ENCODE results near the gene JAKMIP1. TPM values are rescaled to one million over a fixed set of nuclear protein-coding genes. Genes with fewer than 3 reads are reported as not detected.

Gene JAKMIP1
- total and polyA plus RNA-seq, 9 donors = 0.33 to 1.00 (median 0.56) TPM; not detected in 1

DNA sequence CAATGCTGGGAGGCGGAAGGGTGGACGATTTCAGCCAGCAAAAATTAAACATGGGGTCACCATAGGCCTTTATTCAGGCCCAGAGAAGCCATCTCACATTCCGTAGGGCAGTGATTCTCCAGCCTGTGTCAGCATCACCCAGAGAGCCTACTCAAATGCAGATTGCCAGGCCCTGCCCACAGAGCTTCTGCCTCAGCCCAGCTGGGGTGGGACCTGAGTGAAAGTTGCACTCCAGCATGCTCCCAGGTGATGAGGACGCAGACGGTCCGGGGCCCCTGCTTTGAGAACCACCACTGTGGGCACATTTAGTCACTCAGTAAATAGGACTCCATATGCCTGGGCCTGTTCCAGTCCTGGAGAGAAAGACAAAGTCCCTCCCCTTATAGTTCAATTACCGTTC lies 169.7 kb downstream of the JAKMIP1 start:
- no peaks in the 10 kb centered on the region for H3K27me3 ChIP-seq
- WGBS, 3 donors = 83 to 89% (median 87%) methylated on average over 7 of the region's 7 CpGs
- TF ChIP-seq POLR2A (IDR thresholded peaks at IDR 0.05) (no peak), EP300 (IDR thresholded peaks at IDR 0.05) (no peak)
- TF ChIP-seq, protein P1, sequence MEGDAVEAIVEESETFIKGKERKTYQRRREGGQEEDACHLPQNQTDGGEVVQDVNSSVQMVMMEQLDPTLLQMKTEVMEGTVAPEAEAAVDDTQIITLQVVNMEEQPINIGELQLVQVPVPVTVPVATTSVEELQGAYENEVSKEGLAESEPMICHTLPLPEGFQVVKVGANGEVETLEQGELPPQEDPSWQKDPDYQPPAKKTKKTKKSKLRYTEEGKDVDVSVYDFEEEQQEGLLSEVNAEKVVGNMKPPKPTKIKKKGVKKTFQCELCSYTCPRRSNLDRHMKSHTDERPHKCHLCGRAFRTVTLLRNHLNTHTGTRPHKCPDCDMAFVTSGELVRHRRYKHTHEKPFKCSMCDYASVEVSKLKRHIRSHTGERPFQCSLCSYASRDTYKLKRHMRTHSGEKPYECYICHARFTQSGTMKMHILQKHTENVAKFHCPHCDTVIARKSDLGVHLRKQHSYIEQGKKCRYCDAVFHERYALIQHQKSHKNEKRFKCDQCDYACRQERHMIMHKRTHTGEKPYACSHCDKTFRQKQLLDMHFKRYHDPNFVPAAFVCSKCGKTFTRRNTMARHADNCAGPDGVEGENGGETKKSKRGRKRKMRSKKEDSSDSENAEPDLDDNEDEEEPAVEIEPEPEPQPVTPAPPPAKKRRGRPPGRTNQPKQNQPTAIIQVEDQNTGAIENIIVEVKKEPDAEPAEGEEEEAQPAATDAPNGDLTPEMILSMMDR (IDR thresholded peaks at IDR 0.05) = no peak
- intact Hi-C loops (cut with DNase I) = no loop called here
- H3K36me3 ChIP-seq = no peaks in the 10 kb centered on the region
- H3K9me3 ChIP-seq = no peaks in the 10 kb centered on the region
- no peak overlapping the region for H3K4me3 ChIP-seq
- DNase-seq = no peak
- no peak overlapping the region for H3K27ac ChIP-seq
- peaks cover 4% of the 10 kb centered on the region for H3K4me1 ChIP-seq (ENCODE audit: insufficient read depth)

DNA sequence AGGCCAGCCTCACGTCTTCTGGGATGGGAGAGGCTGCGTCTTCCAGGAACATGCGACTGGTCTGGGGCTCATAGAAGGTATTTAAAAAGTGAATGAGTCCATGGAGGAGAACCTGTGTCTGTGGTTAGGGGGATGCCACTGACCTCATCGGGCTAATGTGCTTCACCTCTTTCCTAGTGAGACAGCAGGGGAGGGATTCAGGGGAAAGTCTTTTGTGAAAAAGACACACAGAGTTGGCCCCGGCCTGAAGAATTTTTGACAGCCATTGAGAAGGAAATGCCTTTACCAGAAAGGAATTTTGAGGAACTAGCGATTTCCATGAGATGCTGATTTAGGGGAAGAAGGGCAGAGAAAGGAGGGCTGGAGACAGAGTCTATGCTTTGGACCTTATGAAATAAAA lies 171.1 kb downstream of the JAKMIP1 start:
- no peak overlapping the region for H3K27ac ChIP-seq
- no peak for DNase-seq
- no peaks in the 10 kb centered on the region for H3K36me3 ChIP-seq
- H3K4me3 ChIP-seq = no peak overlapping the region
- no peaks in the 10 kb centered on the region for H3K27me3 ChIP-seq
- peaks cover 4% of the 10 kb centered on the region for H3K4me1 ChIP-seq (ENCODE audit: insufficient read depth)
- TF ChIP-seq, protein P1 (IDR thresholded peaks at IDR 0.05) = no peak
- TF ChIP-seq EP300 (IDR thresholded peaks at IDR 0.05) (no peak), POLR2A (IDR thresholded peaks at IDR 0.05) (no peak)
- H3K9me3 ChIP-seq = no peaks in the 10 kb centered on the region
- WGBS, 3 donors = 81 to 89% (median 86%) methylated on average over 6 of the region's 6 CpGs
- intact Hi-C loops (cut with DNase I) = no loop called here

DNA sequence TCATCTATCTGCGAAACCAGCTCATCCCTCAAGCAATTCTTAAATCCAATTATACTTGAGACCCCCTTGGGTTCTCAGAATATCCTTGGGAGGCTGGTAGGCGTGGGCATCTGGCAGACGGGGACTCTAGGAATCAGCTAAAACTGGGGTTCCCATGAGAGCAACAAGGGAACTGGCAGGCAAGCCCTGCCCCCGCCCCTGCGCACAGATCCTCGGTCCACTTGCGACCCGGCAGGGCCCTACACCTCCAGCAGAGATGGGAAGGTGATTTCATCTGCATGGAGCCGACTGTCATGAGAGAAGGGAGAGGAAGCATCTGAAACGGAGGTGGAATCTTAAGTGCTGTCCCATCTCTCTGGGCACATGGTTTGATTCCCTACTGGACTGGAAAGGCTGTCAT lies 172.2 kb downstream of the JAKMIP1 start:
- WGBS, 3 donors = 84 to 87% (median 85%) methylated on average over 10 of the region's 10 CpGs
- no peak for TF ChIP-seq POLR2A (IDR thresholded peaks at IDR 0.05)
- TF ChIP-seq, protein P1 (IDR thresholded peaks at IDR 0.05) = no peak
- no peak for TF ChIP-seq EP300 (IDR thresholded peaks at IDR 0.05)
- H3K27me3 ChIP-seq = no peaks in the 10 kb centered on the region
- no peaks in the 10 kb centered on the region for H3K9me3 ChIP-seq
- no peak overlapping the region for H3K27ac ChIP-seq
- intact Hi-C loops (cut with DNase I) = no loop called here
- DNase-seq = no peak
- no peak overlapping the region for H3K4me3 ChIP-seq
- H3K36me3 ChIP-seq = no peaks in the 10 kb centered on the region
- peaks cover 4% of the 10 kb centered on the region for H3K4me1 ChIP-seq (ENCODE audit: insufficient read depth)

DNA sequence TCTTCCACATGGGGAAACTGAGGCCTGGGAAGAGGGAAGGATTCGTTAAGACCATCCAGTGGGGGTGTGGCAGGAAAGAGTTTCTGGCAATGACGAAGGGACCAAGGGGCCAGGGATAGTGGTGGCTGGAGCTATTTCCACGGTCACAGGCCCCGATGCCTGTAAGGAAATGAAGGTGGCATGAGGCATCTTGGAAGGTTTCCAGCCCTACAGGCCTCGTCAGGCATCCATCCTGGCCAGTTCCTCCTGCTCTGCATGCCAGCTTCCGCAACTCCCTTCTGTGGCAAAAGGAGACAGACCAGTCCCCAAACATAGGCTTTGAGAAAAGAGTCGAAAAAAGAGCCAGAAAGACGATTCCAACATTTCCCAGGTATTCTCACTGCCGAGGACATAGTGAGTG lies 173.0 kb downstream of the JAKMIP1 start:
- H3K36me3 ChIP-seq = no peaks in the 10 kb centered on the region
- 76 to 89% (median 81%) methylated on average over 9 of the region's 9 CpGs for WGBS, 3 donors
- H3K27ac ChIP-seq = no peak overlapping the region
- no peaks in the 10 kb centered on the region for H3K9me3 ChIP-seq
- no peak for DNase-seq
- no peak overlapping the region for H3K4me3 ChIP-seq
- TF ChIP-seq POLR2A (IDR thresholded peaks at IDR 0.05) (no peak), EP300 (IDR thresholded peaks at IDR 0.05) (no peak)
- TF ChIP-seq, protein P1 (IDR thresholded peaks at IDR 0.05) = no peak
- H3K4me1 ChIP-seq (ENCODE audit: insufficient read depth) = no peaks in the 10 kb centered on the region
- intact Hi-C loops (cut with DNase I) = no loop called here
- H3K27me3 ChIP-seq = no peaks in the 10 kb centered on the region
